Activated CD8-positive, alpha-beta memory T cell treated with anti-CD3 and anti-CD28 coated beads for 48 hours (primary cell): ENCODE results near the gene POLD2.

Experiments used
- DNase-seq, 3 experiments: peaks; one replicate each; pipeline ENCODE4 v3.0.0-alpha.2; 2020; ENCODE audit warnings: low read depth in 2 of 3, low spot score in 2 of 3

POLD2 gene

GRCh38 chr7:44114586-44115310, 8.6 kb downstream of the POLD2 start:
- DNase-seq, result no peak

GRCh38 chr7:44113764-44114354, 9.5 kb downstream of the POLD2 start:
- no peak for DNase-seq

- no peak for DNase-seq
Observed at GRCh38 chr7:44112997-44113763, 10.2 kb downstream of the POLD2 start.

- DNase-seq, result no peak
Observed at GRCh38 chr7:44112231-44112996, 10.9 kb downstream of the POLD2 start.

- DNase-seq, result no peak
Observed at GRCh38 chr7:44111761-44112160, 11.6 kb downstream of the POLD2 start.

GRCh38 chr7:44110719-44111635, 12.4 kb downstream of the POLD2 start:
- DNase-seq, result no peak

- DNase-seq, result no peak
Observed at GRCh38 chr7:44109991-44110390, 13.4 kb downstream of the POLD2 start.

- no peak for DNase-seq
Observed at GRCh38 chr7:44108768-44109750, 14.3 kb downstream of the POLD2 start.

GRCh38 chr7:44107961-44108767, 15.2 kb downstream of the POLD2 start:
- no peak for DNase-seq

GRCh38 chr7:44107116-44107960, 16.0 kb downstream of the POLD2 start:
- DNase-seq, result no peak

GRCh38 chr7:44106311-44107065, 16.9 kb downstream of the POLD2 start:
- DNase-seq, result no peak

GRCh38 chr7:44105832-44106231, 17.5 kb downstream of the POLD2 start:
- DNase-seq, result no peak

GRCh38 chr7:44104860-44105771, 18.2 kb downstream of the POLD2 start:
- DNase-seq, result no peak

- DNase-seq, result no peak
Observed at GRCh38 chr7:44103923-44104859, 19.2 kb downstream of the POLD2 start, which contains the start of gene AEBP1. Gene AEBP1, plus strand, starts transcription at chr7:44104345. Its CDS starts 321 bp downstream, at chr7:44104666.

GRCh38 chr7:44103566-44103922, 19.8 kb downstream of the POLD2 start:
- DNase-seq, result no peak
